ENCODE measurements around the gene KRT72. TPM values are rescaled to one million over a fixed set of nuclear protein-coding genes. Genes with fewer than 3 reads are reported as not detected.

KRT72 gene
- total RNA-seq, 1 donor, result not detected

DNA sequence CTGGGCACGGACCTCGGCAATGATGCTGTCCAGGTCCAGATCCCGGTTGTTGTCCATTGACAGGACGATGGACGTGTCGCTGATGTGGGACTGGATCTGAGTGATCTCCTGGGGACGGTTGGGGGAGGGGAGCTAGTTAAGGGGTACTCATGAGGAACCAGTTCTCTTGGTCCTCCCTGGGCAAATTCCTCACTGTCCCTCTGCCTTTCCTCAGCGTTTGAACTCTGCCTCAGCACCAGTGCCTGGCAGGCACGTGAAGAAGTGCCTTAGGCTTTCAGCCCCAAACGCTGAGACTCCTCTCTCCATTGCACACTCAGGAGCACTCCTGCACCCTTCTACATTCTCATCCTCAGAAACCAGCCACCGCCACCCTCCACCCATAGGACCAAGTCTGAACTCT lies 9.7 kb downstream of the KRT72 start:
- Histone ChIP-seq H3K4me2 (ENCODE audit: insufficient read depth, low read length) (no peak overlapping the region), H3K79me2 (ENCODE audit: insufficient read depth, low read length) (no peaks in the 10 kb centered on the region), H3K27me3 (ENCODE audit: insufficient read depth, low read length) (peaks cover 17% of the 10 kb centered on the region), H3K9me3 (ENCODE audit: low read depth, low read length) (no peaks in the 10 kb centered on the region), H2AFZ (ENCODE audit: low read length) (no peak overlapping the region), H3K36me3 (ENCODE audit: insufficient read depth, low read length) (no peaks in the 10 kb centered on the region), H3K27ac (ENCODE audit: low read depth, low read length) (no peak overlapping the region), H3K4me1 (ENCODE audit: insufficient read depth, low read length) (no peaks in the 10 kb centered on the region), H3K4me3 (ENCODE audit: insufficient read depth, low read length) (no peak overlapping the region), H4K20me1 (ENCODE audit: insufficient read depth, low read length) (no peaks in the 10 kb centered on the region)
- no peak for DNase-seq (ENCODE audit: insufficient read length, low spot score, missing footprints)
- TF ChIP-seq, protein P1, sequence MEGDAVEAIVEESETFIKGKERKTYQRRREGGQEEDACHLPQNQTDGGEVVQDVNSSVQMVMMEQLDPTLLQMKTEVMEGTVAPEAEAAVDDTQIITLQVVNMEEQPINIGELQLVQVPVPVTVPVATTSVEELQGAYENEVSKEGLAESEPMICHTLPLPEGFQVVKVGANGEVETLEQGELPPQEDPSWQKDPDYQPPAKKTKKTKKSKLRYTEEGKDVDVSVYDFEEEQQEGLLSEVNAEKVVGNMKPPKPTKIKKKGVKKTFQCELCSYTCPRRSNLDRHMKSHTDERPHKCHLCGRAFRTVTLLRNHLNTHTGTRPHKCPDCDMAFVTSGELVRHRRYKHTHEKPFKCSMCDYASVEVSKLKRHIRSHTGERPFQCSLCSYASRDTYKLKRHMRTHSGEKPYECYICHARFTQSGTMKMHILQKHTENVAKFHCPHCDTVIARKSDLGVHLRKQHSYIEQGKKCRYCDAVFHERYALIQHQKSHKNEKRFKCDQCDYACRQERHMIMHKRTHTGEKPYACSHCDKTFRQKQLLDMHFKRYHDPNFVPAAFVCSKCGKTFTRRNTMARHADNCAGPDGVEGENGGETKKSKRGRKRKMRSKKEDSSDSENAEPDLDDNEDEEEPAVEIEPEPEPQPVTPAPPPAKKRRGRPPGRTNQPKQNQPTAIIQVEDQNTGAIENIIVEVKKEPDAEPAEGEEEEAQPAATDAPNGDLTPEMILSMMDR (IDR thresholded peaks at IDR 0.05; ENCODE audit: extremely low read depth, low read depth, low read length), result no peak

DNA sequence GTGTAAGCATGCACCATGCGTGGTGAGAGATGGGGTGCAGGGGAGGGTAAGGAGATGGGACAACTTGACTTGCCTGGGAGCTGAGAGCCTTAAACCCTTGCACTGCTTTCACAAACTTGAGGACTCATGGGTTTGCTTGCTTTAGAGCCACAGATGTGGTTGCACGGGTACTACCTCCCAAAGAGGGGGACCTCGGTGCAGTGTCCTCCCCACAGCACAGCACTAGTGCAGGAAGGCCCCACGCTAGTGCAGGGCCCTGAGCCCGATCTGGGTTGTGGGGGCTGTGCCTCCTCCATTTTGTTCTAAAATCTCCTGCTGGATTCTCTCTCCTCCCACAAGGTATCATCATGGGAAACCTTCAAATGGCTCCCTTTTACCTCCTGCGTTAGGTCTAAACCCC lies 11.2 kb downstream of the KRT72 start:
- Histone ChIP-seq H3K4me3 (ENCODE audit: insufficient read depth, low read length) (no peak overlapping the region), H3K4me1 (ENCODE audit: insufficient read depth, low read length) (no peaks in the 10 kb centered on the region), H2AFZ (ENCODE audit: low read length) (no peak overlapping the region), H3K9me3 (ENCODE audit: low read depth, low read length) (no peaks in the 10 kb centered on the region), H4K20me1 (ENCODE audit: insufficient read depth, low read length) (no peaks in the 10 kb centered on the region), H3K4me2 (ENCODE audit: insufficient read depth, low read length) (no peak overlapping the region), H3K79me2 (ENCODE audit: insufficient read depth, low read length) (no peaks in the 10 kb centered on the region), H3K36me3 (ENCODE audit: insufficient read depth, low read length) (no peaks in the 10 kb centered on the region), H3K27ac (ENCODE audit: low read depth, low read length) (no peak overlapping the region), H3K27me3 (ENCODE audit: insufficient read depth, low read length) (peaks cover 18% of the 10 kb centered on the region)
- TF ChIP-seq, protein P1 (IDR thresholded peaks at IDR 0.05; ENCODE audit: extremely low read depth, low read depth, low read length), result no peak
- DNase-seq (ENCODE audit: insufficient read length, low spot score, missing footprints), result no peak

DNA sequence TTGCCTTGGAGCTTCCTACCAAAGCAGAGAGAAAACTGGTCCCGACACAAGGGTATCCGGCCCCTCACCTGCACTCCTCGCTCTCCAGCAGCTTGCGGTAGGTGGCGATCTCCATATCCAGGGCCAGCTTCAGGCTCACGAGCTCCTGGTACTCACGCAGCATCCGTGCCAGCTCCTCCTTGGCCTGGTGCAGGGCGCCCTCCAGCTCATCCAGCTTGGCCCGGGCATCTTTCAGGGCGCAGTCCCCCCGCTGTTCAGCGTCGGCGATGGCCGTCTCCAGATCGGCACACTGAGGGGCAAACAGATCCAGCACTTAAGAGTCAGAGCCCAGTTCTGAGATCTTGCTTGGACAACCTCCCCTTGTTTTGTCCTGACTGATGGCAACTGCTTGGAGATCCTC lies 13.7 kb downstream of the KRT72 start:
- no peak overlapping the region for H3K4me2 ChIP-seq (ENCODE audit: insufficient read depth, low read length)
- H3K9me3 ChIP-seq (ENCODE audit: low read depth, low read length), result no peaks in the 10 kb centered on the region
- no peak overlapping the region for H2AFZ ChIP-seq (ENCODE audit: low read length)
- TF ChIP-seq, protein P1 (IDR thresholded peaks at IDR 0.05; ENCODE audit: extremely low read depth, low read depth, low read length), result no peak
- no peaks in the 10 kb centered on the region for H3K4me1 ChIP-seq (ENCODE audit: insufficient read depth, low read length)
- no peaks in the 10 kb centered on the region for H3K79me2 ChIP-seq (ENCODE audit: insufficient read depth, low read length)
- H3K4me3 ChIP-seq (ENCODE audit: insufficient read depth, low read length), result no peak overlapping the region
- no peaks in the 10 kb centered on the region for H4K20me1 ChIP-seq (ENCODE audit: insufficient read depth, low read length)
- H3K36me3 ChIP-seq (ENCODE audit: insufficient read depth, low read length), result no peaks in the 10 kb centered on the region
- H3K27ac ChIP-seq (ENCODE audit: low read depth, low read length), result no peak overlapping the region
- no peak for DNase-seq (ENCODE audit: insufficient read length, low spot score, missing footprints)
- peaks cover 11% of the 10 kb centered on the region for H3K27me3 ChIP-seq (ENCODE audit: insufficient read depth, low read length)

DNA sequence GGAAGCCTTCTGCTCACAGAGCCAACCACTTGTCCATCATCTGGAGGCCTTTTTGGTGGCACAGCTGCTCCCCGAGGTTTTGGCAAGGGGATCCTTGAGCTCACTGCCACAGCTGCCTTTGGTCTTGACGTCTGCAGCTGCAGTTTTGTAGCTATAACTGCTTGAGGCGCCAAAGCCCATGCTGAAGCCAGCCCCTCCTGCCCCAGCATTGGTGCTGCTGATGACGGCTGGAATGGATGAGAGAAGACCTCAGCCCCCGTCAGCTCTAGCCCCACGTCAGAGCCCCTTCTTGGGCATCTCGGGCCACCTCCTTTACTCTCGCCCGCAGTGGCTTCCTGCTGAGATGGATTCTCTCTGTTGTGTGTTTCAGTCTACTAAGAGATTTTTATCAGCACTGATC lies 15.3 kb downstream of the KRT72 start:
- Histone ChIP-seq H2AFZ (ENCODE audit: low read length) (no peak overlapping the region), H3K4me3 (ENCODE audit: insufficient read depth, low read length) (no peak overlapping the region), H3K36me3 (ENCODE audit: insufficient read depth, low read length) (no peaks in the 10 kb centered on the region), H3K9me3 (ENCODE audit: low read depth, low read length) (no peaks in the 10 kb centered on the region), H3K27me3 (ENCODE audit: insufficient read depth, low read length) (peaks cover 14% of the 10 kb centered on the region), H3K4me2 (ENCODE audit: insufficient read depth, low read length) (no peak overlapping the region), H3K79me2 (ENCODE audit: insufficient read depth, low read length) (no peaks in the 10 kb centered on the region), H4K20me1 (ENCODE audit: insufficient read depth, low read length) (no peaks in the 10 kb centered on the region), H3K4me1 (ENCODE audit: insufficient read depth, low read length) (no peaks in the 10 kb centered on the region), H3K27ac (ENCODE audit: low read depth, low read length) (no peak overlapping the region)
- TF ChIP-seq, protein P1 (IDR thresholded peaks at IDR 0.05; ENCODE audit: extremely low read depth, low read depth, low read length), result no peak
- DNase-seq (ENCODE audit: insufficient read length, low spot score, missing footprints), result no peak

Data from osteoblast (primary cell).